ENCODE data around the gene ART4.

ART4 gene

GRCh38 chr12:14843425-14843887, at the start of gene ART4:
Gene ART4 (minus strand): TSS chr12:14843526. CDS start chr12:14843113, 413 bp downstream.
- DNase-seq (ENCODE audit: low read depth in 2 of 2) = no peak

- DNase-seq (ENCODE audit: low read depth in 2 of 2) = no peak
Measured at GRCh38 chr12:14892726-14893505, 49.6 kb upstream of the ART4 start.

- DNase-seq (ENCODE audit: low read depth in 2 of 2) = no peak
Measured at GRCh38 chr12:14890701-14891100, 47.4 kb upstream of the ART4 start.

GRCh38 chr12:14886271-14886670, 42.9 kb upstream of the ART4 start:
- no peak for DNase-seq (ENCODE audit: low read depth in 2 of 2)

- no peak for DNase-seq (ENCODE audit: low read depth in 2 of 2)
Measured at GRCh38 chr12:14885718-14886221, 42.4 kb upstream of the ART4 start, which contains the start of gene MGP. Gene MGP (minus strand): TSS chr12:14885854. CDS start chr12:14885791, 63 bp downstream.

- peak in 1 of 2 experiments; percentile 35 for DNase-seq (ENCODE audit: low read depth in 2 of 2)
Measured at GRCh38 chr12:14884458-14884878, 41.1 kb upstream of the ART4 start.

GRCh38 chr12:14883686-14884085, 40.4 kb upstream of the ART4 start:
- DNase-seq (ENCODE audit: low read depth in 2 of 2) = no peak

GRCh38 chr12:14880890-14881453, 37.6 kb upstream of the ART4 start:
- DNase-seq (ENCODE audit: low read depth in 2 of 2) = no peak

GRCh38 chr12:14879222-14879933, 36.1 kb upstream of the ART4 start:
- no peak for DNase-seq (ENCODE audit: low read depth in 2 of 2)

GRCh38 chr12:14878488-14878887, 35.2 kb upstream of the ART4 start:
- DNase-seq (ENCODE audit: low read depth in 2 of 2) = no peak

- DNase-seq (ENCODE audit: low read depth in 2 of 2) = no peak
Measured at GRCh38 chr12:14876833-14877232, 33.5 kb upstream of the ART4 start.

- no peak for DNase-seq (ENCODE audit: low read depth in 2 of 2)
Measured at GRCh38 chr12:14874882-14875281, 31.6 kb upstream of the ART4 start.

GRCh38 chr12:14873440-14874185, 30.3 kb upstream of the ART4 start:
- DNase-seq (ENCODE audit: low read depth in 2 of 2) = no peak

GRCh38 chr12:14871886-14872285, 28.6 kb upstream of the ART4 start:
- DNase-seq (ENCODE audit: low read depth in 2 of 2) = no peak

- no peak for DNase-seq (ENCODE audit: low read depth in 2 of 2)
Measured at GRCh38 chr12:14871247-14871646, 27.9 kb upstream of the ART4 start.

- DNase-seq (ENCODE audit: low read depth in 2 of 2) = no peak
Measured at GRCh38 chr12:14868916-14869506, 25.7 kb upstream of the ART4 start.

GRCh38 chr12:14860490-14860889, 17.2 kb upstream of the ART4 start:
- DNase-seq (ENCODE audit: low read depth in 2 of 2) = no peak

- no peak for DNase-seq (ENCODE audit: low read depth in 2 of 2)
Measured at GRCh38 chr12:14858513-14858912, 15.2 kb upstream of the ART4 start.

GRCh38 chr12:14854586-14855183, 11.4 kb upstream of the ART4 start:
- DNase-seq (ENCODE audit: low read depth in 2 of 2) = no peak

- DNase-seq (ENCODE audit: low read depth in 2 of 2) = no peak
Measured at GRCh38 chr12:14853961-14854360, 10.6 kb upstream of the ART4 start.

GRCh38 chr12:14852880-14853279, 9.6 kb upstream of the ART4 start:
- no peak for DNase-seq (ENCODE audit: low read depth in 2 of 2)

Measured in fibroblast of skin of left biceps (primary cell).